HG03064 (cell line): Measurements from ENCODE around the gene CX3CL1.
A peak's percentile ranks its signal among the peaks of the same experiment; 100 is the strongest.
"Not testable (repeated sequence)": the region's sequence is repeated elsewhere in the genome, so short reads cannot be mapped to it uniquely, and the experiment has no call there.

Experiments
- ATAC-seq: cut with Tn5 transposase; IDR thresholded peaks from one replicate; pipeline ENCODE4 v1.9.1; 2021; ENCODE audit warnings: low read depth; ENCODE audit not compliant: unreplicated experiment

Gene CX3CL1

DNA sequence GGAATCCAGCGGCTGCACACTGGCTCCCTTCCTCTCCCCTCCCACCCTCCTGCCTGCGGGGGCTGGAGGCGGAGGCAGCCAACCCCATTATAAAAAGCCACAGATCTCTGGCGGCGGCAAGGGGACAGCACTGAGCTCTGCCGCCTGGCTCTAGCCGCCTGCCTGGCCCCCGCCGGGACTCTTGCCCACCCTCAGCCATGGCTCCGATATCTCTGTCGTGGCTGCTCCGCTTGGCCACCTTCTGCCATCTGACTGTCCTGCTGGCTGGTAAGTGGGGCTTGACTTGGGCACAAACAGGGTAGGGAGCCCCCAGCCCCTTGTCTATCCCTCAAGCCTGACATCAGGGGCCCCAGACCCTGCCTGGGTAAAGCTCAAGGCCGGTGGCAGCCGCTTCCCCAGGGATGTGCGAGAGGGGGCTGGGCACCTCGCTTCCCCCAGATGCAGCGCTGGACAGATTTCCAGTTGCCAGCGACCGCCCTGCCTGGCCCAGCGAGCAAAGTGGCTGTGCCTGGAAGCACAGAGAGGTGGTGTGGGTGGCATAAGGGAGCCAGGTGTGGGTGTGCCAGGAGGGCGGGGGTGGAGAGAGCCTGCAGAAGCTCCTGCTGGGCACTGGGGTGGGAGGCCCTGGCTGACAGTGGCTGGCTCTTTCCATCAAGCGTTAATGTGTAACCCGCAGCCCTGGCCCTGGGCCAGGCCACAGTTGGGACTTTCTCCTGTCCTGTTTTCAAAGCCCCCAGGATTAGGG is at the start of gene CX3CL1:
Gene CX3CL1, plus strand, starts transcription at position 119 of the 745 bp plus-strand sequence. Its CDS starts 79 bp downstream, at position 198.
- ATAC-seq, result no peak

DNA sequence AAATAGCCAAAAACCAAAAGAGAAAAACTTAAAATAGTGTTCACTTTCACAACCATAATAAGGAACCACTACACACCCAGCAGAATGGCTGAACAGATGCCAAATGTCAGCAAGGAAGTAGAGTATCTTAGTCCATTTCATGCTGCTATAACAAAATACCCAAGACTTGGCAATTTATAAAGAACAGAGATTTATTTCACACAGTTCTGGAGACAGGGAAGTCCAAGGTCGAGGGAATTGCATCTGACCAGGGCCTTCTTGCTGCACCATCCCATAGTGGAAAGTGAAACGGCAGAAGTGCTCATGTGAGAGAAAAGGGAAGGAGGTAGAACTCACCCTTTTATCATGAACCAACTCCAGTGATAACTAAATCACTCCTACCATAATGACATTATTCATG is 47.5 kb upstream of the CX3CL1 start:
- no peak for ATAC-seq

DNA sequence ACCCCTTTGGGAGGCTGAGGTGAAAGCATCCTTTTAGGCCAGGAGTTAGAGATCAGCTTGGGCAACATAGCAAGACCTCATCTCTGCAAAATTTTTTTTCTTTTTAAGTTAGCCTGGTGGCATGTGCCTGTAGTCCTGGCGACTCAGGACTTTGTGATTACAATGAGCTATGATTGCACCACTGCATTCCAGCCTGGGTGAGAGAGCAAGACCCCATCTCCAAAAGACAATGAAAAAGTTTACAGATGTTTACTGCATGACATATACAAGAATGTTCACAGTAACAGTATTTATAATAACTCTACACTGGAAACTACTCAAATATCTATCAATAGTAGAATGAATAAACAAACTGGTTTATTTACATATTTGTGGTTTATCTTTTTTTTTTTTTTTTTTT is 46.8 kb upstream of the CX3CL1 start:
- ATAC-seq, result no peak

DNA sequence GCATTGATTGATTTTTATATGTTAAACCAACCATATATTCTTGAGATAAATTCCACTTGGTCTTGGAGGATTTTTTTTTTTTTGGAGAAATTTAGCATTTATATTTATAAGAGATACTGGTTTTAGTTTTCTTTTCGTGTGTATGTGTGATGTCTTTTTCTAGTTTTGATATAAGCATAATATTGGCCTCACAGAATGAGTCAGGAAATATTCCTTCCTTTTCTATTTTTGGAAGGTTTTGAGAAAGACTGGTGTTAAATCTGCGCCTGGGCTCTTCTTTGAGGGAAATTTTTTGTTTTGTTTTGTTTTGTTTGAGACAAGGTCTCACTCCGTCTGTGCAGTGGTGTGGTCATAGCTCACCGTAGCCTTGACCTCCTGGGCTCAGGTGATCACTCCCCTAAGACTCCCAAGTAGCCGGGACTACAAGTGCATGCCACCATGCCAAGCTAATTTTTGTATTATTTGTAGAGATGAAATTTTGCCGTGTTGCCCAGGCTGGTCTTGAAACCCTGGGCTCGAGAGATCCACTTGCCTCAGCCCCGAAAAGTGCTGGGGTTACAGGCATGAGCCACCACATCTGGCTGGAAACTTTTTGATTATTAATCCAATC is 42.5 kb upstream of the CX3CL1 start:
- ATAC-seq, result no peak

DNA sequence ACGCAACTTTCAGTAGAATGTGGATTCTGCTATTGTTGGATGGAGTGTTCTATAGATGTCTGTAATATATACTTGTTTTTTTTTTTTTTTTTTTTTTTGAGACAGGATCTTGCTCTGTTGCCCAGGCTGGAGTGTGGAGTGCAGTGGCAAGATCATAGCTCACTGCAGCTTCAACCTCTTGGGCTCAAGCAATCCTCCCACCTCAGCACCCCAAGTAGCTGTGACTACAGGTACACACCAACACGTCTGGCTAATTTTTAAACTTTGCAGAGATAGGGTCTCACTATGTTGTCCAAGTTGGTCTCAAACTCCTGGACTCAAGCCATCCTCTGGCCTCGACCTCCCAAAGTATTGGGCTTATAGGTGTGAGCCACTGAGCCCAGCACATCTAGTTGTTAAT is 40.9 kb upstream of the CX3CL1 start:
- ATAC-seq, result no peak

DNA sequence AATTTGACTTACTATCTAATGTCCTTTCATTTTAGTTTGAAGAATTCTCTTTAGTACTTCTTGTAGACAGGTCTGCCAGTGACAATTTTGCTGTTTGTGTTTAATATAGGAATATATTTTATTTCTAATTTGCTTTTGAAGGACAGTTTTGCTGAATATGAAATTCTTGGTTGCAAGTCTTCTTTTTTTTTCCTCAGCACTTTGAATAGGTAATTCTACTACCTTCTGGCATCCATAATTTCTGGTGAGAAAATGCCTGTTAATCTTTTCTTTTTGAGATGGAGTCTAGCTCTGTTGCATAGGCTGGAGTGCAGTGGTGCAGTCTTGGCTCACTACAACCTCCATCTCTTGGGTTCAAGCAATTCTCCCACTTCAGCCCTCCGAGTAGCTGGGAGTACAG is 38.9 kb upstream of the CX3CL1 start:
- ATAC-seq, result no peak

DNA sequence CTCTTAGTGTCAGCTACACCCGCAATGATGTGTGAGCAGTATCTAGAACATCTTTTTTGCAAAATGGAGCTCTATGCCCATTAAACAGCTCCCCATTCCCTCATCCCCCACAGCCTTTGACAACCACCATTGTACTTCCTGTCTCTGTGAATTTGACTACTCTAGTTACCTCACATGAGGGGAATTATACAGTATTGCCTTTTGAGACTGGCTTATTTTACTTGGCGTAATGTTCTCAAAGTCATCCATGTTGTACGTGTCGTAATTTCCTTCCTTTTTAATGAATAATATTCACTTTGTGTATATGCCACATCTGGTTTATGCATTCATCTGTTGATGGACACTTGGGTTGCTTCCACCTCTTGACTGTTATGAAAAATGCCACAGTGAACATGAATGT is 36.9 kb upstream of the CX3CL1 start:
- no peak for ATAC-seq

DNA sequence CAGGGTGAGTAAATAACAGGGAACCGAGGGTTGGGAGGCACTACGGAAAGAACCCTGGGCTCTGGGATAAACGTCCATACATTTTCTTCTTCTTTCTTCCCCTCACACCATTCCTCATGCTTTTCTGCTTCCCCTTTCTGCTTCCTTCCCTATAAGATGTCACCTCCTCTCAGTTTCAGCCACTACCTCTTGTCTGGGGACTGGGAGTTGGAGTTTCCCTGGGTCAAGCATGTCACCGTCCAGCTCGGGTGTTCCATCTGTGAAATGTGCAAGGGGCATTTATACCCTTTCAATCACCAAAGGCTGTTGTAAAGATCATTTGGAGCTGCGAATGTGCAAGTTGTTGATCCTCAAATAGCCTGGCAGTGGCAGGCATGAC is 31.2 kb upstream of the CX3CL1 start:
- no peak for ATAC-seq

DNA sequence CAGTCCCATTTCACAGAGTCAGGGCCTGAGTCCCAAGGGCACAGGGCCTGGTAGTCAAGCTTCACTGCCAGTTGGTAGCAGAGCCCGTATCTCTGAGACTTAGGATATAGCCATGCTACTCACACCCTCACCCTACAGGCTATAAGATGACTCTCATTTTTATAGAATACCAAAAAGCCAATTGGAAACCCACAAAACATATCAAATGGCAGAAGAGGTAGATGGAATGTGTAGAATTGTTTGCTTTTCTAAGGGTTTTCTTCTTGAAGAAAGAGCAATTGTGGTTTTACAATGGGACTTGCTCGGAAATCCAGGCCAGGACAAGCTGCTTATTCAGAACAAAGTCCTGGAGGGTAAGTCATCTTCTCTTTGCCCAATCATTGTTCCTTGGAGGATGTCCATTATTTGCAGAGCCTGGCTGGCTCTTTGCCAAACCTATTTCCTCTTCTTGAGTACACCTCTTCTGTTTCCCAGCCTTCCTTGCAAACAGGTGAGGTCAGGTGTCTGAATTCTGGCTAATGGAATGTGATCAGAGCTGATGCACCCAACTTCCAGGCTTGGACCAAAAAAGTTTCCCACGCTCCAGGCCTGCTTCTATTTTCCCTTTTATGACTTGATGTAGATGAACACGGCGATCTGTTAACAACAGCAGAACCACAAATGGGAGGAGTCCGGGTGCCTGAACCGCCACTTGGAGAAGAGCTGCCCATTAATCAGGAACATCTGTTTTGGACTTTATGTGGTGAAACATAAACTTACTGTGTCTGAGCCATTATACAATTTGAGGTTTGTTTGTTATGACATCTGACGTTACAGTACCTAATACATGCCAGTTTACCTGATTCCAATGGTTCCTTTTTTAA is 30.6 kb upstream of the CX3CL1 start:
- no peak for ATAC-seq

DNA sequence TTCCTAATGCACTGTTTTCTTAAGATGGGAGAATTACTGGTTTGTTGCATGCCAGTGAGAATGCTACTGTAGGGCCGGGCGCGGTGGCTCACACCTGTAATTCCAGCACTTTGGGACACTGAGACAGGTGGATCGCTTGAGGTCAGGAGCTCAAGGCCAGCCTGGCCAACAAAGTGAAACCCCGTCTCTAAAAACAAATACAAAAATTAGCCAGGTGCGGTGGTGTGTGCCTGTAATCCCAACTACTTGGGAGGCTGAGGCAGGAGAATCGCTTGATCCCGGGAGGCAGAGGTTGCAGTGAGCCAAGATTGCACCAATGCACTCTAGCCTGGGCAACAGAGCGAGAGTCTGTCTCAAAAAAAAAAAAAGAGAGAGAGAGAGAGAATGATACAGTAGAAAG is 29.7 kb upstream of the CX3CL1 start:
- ATAC-seq, result not testable (repeated sequence)

DNA sequence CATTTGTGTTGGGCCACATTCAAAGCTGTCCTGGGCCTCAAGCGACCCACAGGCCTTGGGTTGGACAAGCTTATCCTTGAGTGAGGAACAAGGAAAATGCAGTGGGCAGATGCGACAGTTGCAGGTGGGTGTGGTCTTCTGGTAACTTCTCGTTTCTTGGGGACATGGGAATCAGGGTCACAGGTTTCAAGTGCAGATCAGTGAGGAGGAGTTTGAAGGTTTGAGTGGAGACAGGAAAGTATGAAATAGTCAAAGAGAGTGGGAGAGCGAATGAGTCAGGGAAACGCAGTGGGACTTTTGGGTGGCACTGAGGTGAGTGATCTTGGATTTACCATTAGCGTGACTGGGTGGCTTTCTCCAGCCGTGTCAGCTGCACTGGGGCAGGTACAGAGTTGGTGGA is 29.1 kb upstream of the CX3CL1 start:
- ATAC-seq, result no peak

DNA sequence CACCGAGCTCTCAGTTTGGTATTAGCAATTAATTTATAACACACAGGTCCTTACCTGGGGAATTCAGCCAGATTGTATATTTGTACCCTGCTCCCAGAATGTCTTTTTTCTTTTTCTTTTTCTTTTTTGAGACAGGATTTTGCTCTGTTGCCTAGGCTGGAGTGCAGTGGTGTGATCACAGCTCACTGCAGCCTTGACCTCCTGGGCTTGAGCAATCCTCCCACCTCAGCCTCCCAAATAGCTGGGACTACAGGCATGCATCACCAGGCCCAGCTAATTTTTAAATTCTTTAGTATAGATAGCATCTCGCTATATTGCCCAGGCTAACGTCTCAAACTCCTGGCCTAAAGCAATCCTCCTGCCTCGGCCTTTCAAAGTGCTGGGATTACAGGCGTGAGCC is 28.2 kb upstream of the CX3CL1 start:
- ATAC-seq, result not testable (repeated sequence)

DNA sequence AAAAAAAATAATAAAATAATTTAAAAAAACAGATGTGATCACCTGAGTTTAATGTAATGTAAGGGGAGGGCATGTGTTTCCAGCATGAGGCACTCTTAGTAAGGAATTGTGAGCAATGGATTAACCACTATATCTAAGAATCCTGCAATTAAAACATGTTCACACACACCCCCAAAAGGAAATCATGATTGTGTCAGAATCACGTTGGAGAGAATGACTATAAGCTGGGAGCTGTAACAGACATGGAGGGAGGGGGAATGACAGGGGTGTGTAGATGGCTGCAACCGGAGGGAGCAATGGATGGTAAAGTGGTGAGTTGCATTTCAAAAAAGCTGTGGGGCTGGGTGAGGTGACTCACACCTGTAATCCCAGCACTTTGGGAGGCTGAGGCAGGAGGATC is 27.3 kb upstream of the CX3CL1 start:
- ATAC-seq, result no peak

DNA sequence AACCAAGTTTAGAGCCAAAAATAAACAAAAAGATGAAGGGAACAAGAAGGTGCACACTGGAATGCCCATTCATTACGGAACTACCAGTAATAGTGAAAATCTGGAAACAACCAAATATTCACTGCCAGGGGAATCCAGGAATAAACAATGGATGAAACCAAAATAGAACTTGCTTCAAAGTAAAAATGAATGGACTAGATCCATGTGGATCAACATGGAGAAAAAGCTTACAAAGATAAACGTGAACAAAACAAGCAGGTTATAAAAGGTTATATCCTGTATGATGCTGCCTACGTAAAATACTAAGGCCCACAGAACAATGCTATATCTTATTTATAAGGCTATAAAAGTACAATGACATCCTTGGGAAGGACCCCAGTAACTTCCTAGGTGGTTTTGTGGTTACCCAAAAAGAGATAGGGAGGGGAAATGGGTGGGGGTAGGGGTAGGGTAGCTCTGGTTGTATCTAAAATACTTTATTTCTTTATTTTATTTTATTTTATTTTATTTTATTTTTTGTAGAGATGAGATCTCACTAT is 26.6 kb upstream of the CX3CL1 start:
- no peak for ATAC-seq

DNA sequence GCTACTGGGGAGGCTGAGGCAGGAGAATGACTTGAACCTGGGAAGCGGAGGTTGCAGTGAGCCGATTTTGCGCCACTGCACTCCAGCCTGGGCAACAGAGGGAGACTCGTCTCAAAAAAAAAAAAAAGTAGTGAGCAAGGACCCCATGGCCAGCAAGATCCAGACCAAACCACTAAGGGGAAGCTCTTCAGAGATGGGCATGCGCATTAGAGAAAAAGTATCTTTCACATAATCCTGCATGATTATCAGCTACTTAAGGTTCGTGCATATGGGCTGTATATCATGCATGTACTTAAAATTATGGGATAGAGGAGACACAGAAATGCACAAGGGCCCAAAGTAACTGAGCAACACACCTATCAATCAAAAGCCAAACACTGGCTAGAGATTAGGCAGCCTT is 24.4 kb upstream of the CX3CL1 start:
- no peak for ATAC-seq

DNA sequence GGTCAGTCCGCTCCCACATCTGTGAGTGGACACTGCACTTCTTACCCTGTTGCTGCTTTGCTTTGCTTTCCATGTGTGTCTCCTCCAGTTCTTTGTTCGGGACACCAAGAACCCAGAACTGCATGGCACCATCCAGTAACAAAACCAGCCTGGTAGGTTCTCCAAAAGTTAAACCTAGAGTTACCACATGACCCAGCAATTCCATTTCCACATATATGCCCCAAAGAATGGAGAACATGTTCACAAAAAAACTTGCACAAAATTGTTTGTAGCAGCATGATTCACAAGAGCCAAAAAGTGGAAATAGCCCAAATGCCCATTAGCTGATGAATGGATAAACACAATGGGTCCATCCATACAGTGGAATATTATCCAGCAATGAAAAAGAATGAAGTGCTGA is 24.0 kb upstream of the CX3CL1 start:
- ATAC-seq, result no peak

DNA sequence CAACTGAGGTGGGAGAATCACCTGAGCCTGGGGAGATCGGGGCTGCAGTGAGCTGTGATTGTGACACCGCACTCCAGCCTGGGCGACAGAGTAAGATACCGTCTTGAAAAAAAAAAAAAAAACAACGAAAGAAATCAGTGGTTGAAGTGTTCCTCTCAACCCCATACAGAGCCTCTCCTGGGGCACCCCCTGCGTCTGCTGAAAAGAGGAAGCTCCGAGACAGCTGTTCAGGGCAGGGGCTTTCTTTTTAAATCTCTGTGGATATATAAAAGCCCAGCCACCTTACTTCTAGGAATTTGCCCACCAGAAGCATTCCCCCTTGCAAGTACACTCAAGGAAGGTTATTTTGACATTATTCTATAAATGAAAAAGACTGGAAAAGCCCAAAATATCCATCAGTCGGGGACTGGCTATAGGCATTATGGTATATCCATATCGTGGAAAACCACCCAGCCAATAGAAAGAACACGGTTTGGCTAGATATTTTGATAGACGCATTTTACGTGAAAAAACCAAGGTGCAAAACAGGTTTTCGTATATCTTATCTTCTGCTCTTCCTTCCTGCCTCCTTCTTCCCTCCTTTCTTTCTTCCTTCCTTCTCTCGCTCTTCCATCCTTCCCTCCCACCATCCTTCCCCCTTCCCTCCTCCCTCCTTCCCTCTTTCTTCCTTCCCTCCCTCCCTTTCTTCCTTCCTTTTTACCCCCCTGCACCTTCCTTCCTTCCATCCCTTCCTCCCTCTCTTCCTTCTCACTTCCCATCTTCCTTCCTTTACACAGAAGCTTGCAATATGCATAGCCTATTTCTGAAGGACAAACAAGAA is 22.9 kb upstream of the CX3CL1 start:
- peak; percentile 64 for ATAC-seq

DNA sequence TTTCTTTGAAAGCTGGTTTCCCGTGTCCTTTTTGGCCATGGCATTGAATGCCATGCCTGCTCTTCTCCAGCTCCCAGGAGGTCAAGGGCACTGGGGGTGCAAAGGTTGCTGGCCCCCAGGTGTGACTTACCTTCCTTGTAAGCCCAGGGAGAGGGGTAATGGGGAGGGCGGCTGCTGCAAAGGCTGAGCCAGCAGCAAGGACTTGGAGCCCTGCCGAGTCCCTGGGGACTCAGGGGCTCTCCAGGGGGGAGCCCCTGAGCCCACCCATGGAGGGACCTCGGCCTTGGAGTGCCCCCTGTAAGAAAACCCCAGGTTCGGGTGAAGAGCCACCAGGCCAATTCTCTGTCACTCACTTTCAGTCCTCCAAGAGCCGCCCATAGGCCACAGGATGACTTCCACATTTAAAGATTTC is 19.6 kb upstream of the CX3CL1 start:
- no peak for ATAC-seq

DNA sequence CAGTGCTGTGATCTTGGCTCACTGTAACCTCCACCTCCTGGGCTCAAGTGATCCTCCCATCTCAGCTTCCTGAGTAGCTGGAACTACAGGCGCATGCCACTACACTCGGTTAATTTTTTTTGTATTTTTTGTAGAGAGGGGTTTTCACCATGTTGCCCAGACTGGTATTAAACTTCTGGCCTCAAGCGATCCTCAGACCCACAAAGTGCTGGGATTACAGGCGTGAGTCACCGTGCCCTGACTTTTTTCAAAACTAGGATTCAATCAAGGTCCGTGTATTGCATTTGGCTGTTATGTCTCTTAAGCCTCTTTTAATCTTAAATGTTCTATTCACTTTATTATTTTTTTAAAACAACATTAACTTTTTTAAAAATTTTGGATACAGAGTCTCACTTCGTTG is 18.0 kb upstream of the CX3CL1 start:
- no peak for ATAC-seq

DNA sequence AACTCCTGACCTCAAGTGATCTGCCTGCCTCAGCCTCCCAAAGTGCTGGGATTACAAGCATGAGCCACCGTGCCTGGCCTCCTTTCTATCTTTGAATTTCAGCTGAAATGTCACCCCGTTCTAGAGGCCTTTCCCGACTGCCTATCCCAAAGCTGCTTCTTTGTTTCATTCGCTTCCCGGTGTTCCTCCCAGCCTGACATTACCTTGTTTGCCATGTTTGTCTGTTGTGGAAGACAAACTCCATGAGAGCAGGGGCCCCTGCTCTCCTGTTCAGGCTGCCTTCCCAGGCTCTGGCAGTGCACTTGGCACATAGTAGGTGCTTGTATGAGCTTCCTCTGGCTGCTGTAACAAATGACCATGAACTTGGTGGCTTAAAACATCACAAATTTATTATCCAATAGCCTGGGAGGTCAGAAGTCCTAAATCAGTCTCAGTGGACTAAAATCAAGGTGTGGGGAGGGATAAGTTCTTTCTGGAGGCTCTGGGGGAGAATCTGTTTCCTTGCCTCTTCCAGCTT is 16.3 kb upstream of the CX3CL1 start:
- no peak for ATAC-seq
